Measurements from ENCODE around the gene GSTO1.

GSTO1 gene

GRCh38 chr10:104252368-104252767 lies 2.3 kb upstream of the GSTO1 start:
- DNase-seq = no peak

GRCh38 chr10:104253106-104253505 lies 1.6 kb upstream of the GSTO1 start:
- DNase-seq = no peak

- DNase-seq = no peak
Observed at GRCh38 chr10:104253606-104254410, 884 bp upstream of the GSTO1 start.

GRCh38 chr10:104255311-104255981 lies 754 bp downstream of the GSTO1 start:
- DNase-seq = peak; percentile 17

GRCh38 chr10:104256335-104256961 lies 1.8 kb downstream of the GSTO1 start:
- DNase-seq = no peak

GRCh38 chr10:104257235-104257634 lies 2.5 kb downstream of the GSTO1 start:
- no peak for DNase-seq

GRCh38 chr10:104258209-104258608 lies 3.5 kb downstream of the GSTO1 start:
- no peak for DNase-seq

GRCh38 chr10:104259456-104259855 lies 4.8 kb downstream of the GSTO1 start:
- no peak for DNase-seq

- DNase-seq = no peak
Observed at GRCh38 chr10:104259999-104260774, 5.5 kb downstream of the GSTO1 start.

- no peak for DNase-seq
Observed at GRCh38 chr10:104260775-104261115, 6.1 kb downstream of the GSTO1 start.

GRCh38 chr10:104262055-104262454 lies 7.4 kb downstream of the GSTO1 start:
- DNase-seq = no peak

GRCh38 chr10:104264783-104265182 lies 10.1 kb downstream of the GSTO1 start:
- no peak for DNase-seq

GRCh38 chr10:104267721-104268404 lies 13.2 kb downstream of the GSTO1 start:
- no peak for DNase-seq

GRCh38 chr10:104268405-104268712 lies 13.7 kb downstream of the GSTO1 start:
- no peak for DNase-seq

- peak; percentile 95 for DNase-seq
Observed at GRCh38 chr10:104268713-104269645, 14.3 kb downstream of the GSTO1 start, which contains the start of gene GSTO2. GSTO2 (plus strand) TSS chr10:104269184; CDS start chr10:104274916, 5,732 bp downstream.

GRCh38 chr10:104273286-104273685 lies 18.6 kb downstream of the GSTO1 start:
- DNase-seq = no peak

- DNase-seq = no peak
Observed at GRCh38 chr10:104273899-104274575, 19.3 kb downstream of the GSTO1 start.

- peak; percentile 41 for DNase-seq
Observed at GRCh38 chr10:104274762-104275721, 20.4 kb downstream of the GSTO1 start.

- DNase-seq = no peak
Observed at GRCh38 chr10:104276192-104276591, 21.5 kb downstream of the GSTO1 start.

GRCh38 chr10:104277785-104278184 lies 23.1 kb downstream of the GSTO1 start:
- DNase-seq = no peak
